CD4-positive, CD25-positive, alpha-beta regulatory T cell (primary cell): Measurements from ENCODE around the gene PCCA. TPM values are rescaled to one million over a fixed set of nuclear protein-coding genes. Genes with fewer than 3 reads are reported as not detected.
A peak's percentile ranks its signal among the peaks of the same experiment; 100 is the strongest.

Experiments
- ATAC-seq, 2 donors: fragments of 150-1000 bp; cut with Tn5 transposase; one replicate each; pipeline ENCODE4 v1.10.0; 2021; ENCODE audit warnings: low read depth in 2 of 2, moderate number of reproducible peaks in 2 of 2, moderate library complexity in 1 of 2
- DNase-seq, 3 donors: peaks; one replicate each; pipeline versions ENCODE4 v3.0.0 to v3.0.0-alpha.2; 2012 to 2022; ENCODE audit warnings: mixed read lengths in 1 of 3
- H3K27ac ChIP-seq: one replicate; pipeline ENCODE4 v1.7.0; 2013; ENCODE audit warnings: mild to moderate bottlenecking, low read length; ENCODE audit not compliant: insufficient read depth, poor library complexity, severe bottlenecking
- H3K27me3 ChIP-seq: one replicate; pipeline ENCODE4 v1.7.0; 2013; ENCODE audit warnings: low read length; ENCODE audit not compliant: control insufficient read depth, insufficient read depth
- H3K36me3 ChIP-seq: one replicate; pipeline ENCODE4 v1.7.0; 2013; ENCODE audit warnings: mild to moderate bottlenecking, low read length, moderate library complexity; ENCODE audit not compliant: control insufficient read depth, insufficient read depth
- H3K4me1 ChIP-seq: 2 replicates; pipeline ENCODE4 v1.7.0; 2013; ENCODE audit warnings: mild to moderate bottlenecking, low read length; ENCODE audit not compliant: insufficient read depth, control insufficient read depth, poor library complexity, severe bottlenecking
- H3K4me3 ChIP-seq: one replicate; pipeline ENCODE4 v1.7.0; 2013; ENCODE audit warnings: low read depth, mild to moderate bottlenecking, low read length, moderate library complexity
- H3K9me3 ChIP-seq, 2 experiments: 1 replicate in 1 of 2; 2 replicates in 1 of 2; pipeline ENCODE4 v1.7.0; 2013; ENCODE audit warnings: low read length in 2 of 2, mild to moderate bottlenecking in 1 of 2, moderate library complexity in 1 of 2; ENCODE audit not compliant: control insufficient read depth in 2 of 2
- H3K27ac Mint-ChIP-seq, 3 donors: one replicate each; pipeline ENCODE4 v1.8.0; 2020 to 2022; ENCODE audit warnings: mild to moderate bottlenecking in 3 of 3, mixed read lengths in 3 of 3, moderate library complexity in 2 of 3
- H3K27me3 Mint-ChIP-seq: one replicate; pipeline ENCODE4 v1.8.0; 2022; ENCODE audit warnings: mild to moderate bottlenecking, mixed read lengths
- H3K36me3 Mint-ChIP-seq: one replicate; pipeline ENCODE4 v1.8.0; 2020; ENCODE audit warnings: mixed read lengths
- H3K4me1 Mint-ChIP-seq, 4 donors: one replicate each; pipeline ENCODE4 v1.8.0; 2020 to 2022; ENCODE audit warnings: mixed read lengths in 4 of 4, mild to moderate bottlenecking in 1 of 4
- H3K4me3 Mint-ChIP-seq, 4 donors: one replicate each; pipeline ENCODE4 v1.8.0; 2020 to 2022; ENCODE audit warnings: mild to moderate bottlenecking in 4 of 4, mixed read lengths in 4 of 4, moderate library complexity in 3 of 4
- H3K9me3 Mint-ChIP-seq, 7 donors: one replicate each; pipeline ENCODE4 v1.8.0; 2020 to 2022; ENCODE audit warnings: mixed read lengths in 7 of 7, mild to moderate bottlenecking in 3 of 7, moderate library complexity in 2 of 7
- polyA plus RNA-seq, 4 donors: library from polyadenylated mRNA; unstranded; fragments of 300-500 nt; fragmentation: Illumina TruSeq; gene quantifications; one replicate each; pipeline ENCODE4 v1.2.3, GENCODE V29; 2021
- total RNA-seq: library from RNA; stranded (reverse); gene quantifications from one replicate; pipeline ENCODE4 v1.2.3, GENCODE V29; 2022

PCCA gene
- total and polyA plus RNA-seq, 5 donors from 2014 or later, result 8.0 to 14.8 (median 10.4) TPM

DNA sequence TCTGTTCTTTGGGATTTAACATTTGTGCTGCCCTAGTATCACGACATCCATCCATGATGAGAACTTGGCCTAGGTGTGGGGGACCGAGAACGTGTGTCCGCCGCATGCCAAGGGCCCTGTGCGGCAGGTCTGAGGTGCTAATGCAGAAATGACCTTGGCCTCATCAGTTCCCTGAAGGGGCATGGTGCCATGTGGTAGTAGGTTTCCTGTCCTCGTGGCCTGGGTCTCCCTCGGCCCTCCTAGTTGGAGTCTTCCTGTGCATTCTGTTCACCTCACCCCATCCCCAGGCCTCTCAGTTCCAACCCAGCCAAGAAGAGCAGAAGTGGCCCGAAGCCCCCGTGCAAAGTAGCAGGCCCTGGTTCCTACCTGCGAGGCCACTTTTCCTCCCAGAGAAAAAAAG is 439.9 kb downstream of the PCCA start:
- H3K36me3 ChIP-seq, result no peaks in the 10 kb centered on the region
- DNase-seq, result no peak

GRCh38 chr13:100529666-100530377 is 440.9 kb downstream of the PCCA start:
- ATAC-seq (no peak), DNase-seq (no peak)
- Mint-ChIP-seq H3K27me3 (no peaks in the 10 kb centered on the region), H3K27ac (no peak overlapping the region), H3K4me3 (no peak overlapping the region), H3K9me3 (peaks cover 0 to 3% (median 0%) of the 10 kb centered on the region in 7 donors), H3K4me1 (peaks cover 0 to 2% (median 0%) of the 10 kb centered on the region in 4 donors), H3K36me3 (peaks cover 21% of the 10 kb centered on the region)
- Histone ChIP-seq H3K4me3 (no peak overlapping the region), H3K27ac (no peak overlapping the region), H3K36me3 (no peaks in the 10 kb centered on the region), H3K9me3 (no peaks in the 10 kb centered on the region), H3K27me3 (no peaks in the 10 kb centered on the region), H3K4me1 (no peaks in the 10 kb centered on the region)

More for the DNA sequence above, 439.9 kb downstream of the PCCA start:
- Histone ChIP-seq H3K4me3 (no peak overlapping the region), H3K4me1 (no peaks in the 10 kb centered on the region), H3K9me3 (no peaks in the 10 kb centered on the region), H3K27me3 (no peaks in the 10 kb centered on the region), H3K27ac (no peak overlapping the region)
- Mint-ChIP-seq H3K9me3 (no peaks in the 10 kb centered on the region), H3K4me3 (no peak overlapping the region), H3K4me1 (no peaks in the 10 kb centered on the region), H3K36me3 (peaks cover 21% of the 10 kb centered on the region), H3K27ac (no peak overlapping the region), H3K27me3 (no peaks in the 10 kb centered on the region)
- no peak for ATAC-seq

DNA sequence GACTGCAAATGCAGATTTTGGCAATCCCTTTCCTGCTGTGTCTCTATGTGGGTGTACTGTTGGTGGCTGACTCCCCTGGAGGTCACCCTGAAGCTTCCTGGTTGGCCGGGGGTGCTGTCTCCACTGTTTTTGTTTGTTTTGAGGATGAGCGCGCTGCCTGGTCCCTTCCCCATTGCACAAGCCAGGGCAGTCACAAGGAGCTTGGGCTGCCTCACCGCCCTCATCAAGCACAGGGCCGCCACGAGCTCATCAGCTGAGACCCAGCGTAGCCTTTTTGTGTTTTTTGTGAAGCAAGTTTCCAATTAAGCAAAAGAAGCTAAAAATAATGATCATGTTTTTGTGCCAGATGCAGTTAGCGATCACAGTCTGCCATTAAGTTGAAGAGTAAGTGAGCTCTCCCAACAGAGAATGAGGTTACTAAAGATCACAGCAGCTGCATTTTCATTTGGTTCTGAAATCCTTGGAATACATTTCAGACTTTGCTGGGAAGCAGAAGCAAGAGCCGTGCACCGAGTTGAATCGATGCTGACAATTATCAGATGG is 441.8 kb downstream of the PCCA start:
- peaks cover 24% of the 10 kb centered on the region for H3K36me3 Mint-ChIP-seq
- H3K36me3 ChIP-seq, result no peaks in the 10 kb centered on the region
- no peak overlapping the region for H3K4me3 ChIP-seq
- H3K27ac Mint-ChIP-seq, result peak overlapping the region in 1 of 3 donors; percentile 43
- DNase-seq (no peak), ATAC-seq (no peak)
- no peaks in the 10 kb centered on the region for H3K27me3 ChIP-seq
- no peaks in the 10 kb centered on the region for H3K4me1 ChIP-seq
- no peaks in the 10 kb centered on the region for H3K9me3 ChIP-seq
- H3K9me3 Mint-ChIP-seq, result peaks cover 0 to 3% (median 0%) of the 10 kb centered on the region in 7 donors
- H3K27ac ChIP-seq, result no peak overlapping the region
- H3K4me3 Mint-ChIP-seq, result no peak overlapping the region
- no peaks in the 10 kb centered on the region for H3K27me3 Mint-ChIP-seq
- peaks cover 0 to 3% (median 0%) of the 10 kb centered on the region in 4 donors for H3K4me1 Mint-ChIP-seq

GRCh38 chr13:100532090-100532766 is 443.3 kb downstream of the PCCA start:
- DNase-seq (no peak), ATAC-seq (no peak)
- peaks cover 0 to 3% (median 0%) of the 10 kb centered on the region in 7 donors for H3K9me3 Mint-ChIP-seq
- H3K27me3 Mint-ChIP-seq, result no peaks in the 10 kb centered on the region
- no peak overlapping the region for H3K27ac Mint-ChIP-seq
- Histone ChIP-seq H3K27ac (no peak overlapping the region), H3K36me3 (no peaks in the 10 kb centered on the region), H3K4me3 (no peak overlapping the region), H3K9me3 (no peaks in the 10 kb centered on the region), H3K4me1 (no peaks in the 10 kb centered on the region), H3K27me3 (no peaks in the 10 kb centered on the region)
- no peak overlapping the region for H3K4me3 Mint-ChIP-seq
- peaks cover 0 to 7% (median 0%) of the 10 kb centered on the region in 4 donors for H3K4me1 Mint-ChIP-seq
- H3K36me3 Mint-ChIP-seq, result peaks cover 24% of the 10 kb centered on the region

- no peak overlapping the region for H3K4me3 Mint-ChIP-seq
- no peak overlapping the region for H3K27ac ChIP-seq
- no peak overlapping the region for H3K27ac Mint-ChIP-seq
- DNase-seq (no peak), ATAC-seq (no peak)
- peaks cover 24% of the 10 kb centered on the region for H3K36me3 Mint-ChIP-seq
- peaks cover 0 to 3% (median 0%) of the 10 kb centered on the region in 7 donors for H3K9me3 Mint-ChIP-seq
- no peaks in the 10 kb centered on the region for H3K36me3 ChIP-seq
- no peaks in the 10 kb centered on the region for H3K9me3 ChIP-seq
- H3K27me3 ChIP-seq, result no peaks in the 10 kb centered on the region
- peaks cover 0 to 14% (median 0%) of the 10 kb centered on the region in 4 donors for H3K4me1 Mint-ChIP-seq
- no peaks in the 10 kb centered on the region for H3K27me3 Mint-ChIP-seq
- no peak overlapping the region for H3K4me3 ChIP-seq
- peaks cover under 1% of the 10 kb centered on the region for H3K4me1 ChIP-seq
These were observed 444.0 kb downstream of the PCCA start for GRCh38 chr13:100532836-100533435.

DNA sequence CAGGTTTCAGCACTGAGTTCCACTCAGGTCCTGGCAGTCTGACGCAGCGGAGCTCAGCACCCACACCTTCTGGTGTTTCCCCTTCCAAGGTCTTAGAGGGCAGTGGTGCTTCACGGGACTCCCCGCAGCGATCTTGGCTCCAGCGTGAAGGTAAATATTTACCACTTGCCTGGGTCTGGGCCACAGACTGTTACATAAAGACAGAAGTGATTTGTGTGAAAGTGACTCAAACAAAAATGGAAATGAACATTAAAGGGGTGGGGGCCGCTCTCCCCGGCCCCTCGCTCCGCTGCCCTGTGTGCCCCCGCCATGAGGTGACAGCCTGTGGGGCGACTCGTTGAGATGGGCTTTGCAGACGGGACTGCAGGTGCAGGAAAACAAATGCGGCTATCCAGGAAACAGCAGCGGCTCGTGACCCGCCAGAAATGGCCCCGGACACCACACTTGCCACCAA is 444.7 kb downstream of the PCCA start:
- peaks cover 0 to 3% (median 0%) of the 10 kb centered on the region in 7 donors for H3K9me3 Mint-ChIP-seq
- DNase-seq (no peak), ATAC-seq (no peak)
- Histone ChIP-seq H3K9me3 (no peaks in the 10 kb centered on the region), H3K4me3 (no peak overlapping the region), H3K27me3 (no peaks in the 10 kb centered on the region), H3K36me3 (no peaks in the 10 kb centered on the region), H3K4me1 (peaks cover 7% of the 10 kb centered on the region), H3K27ac (no peak overlapping the region)
- H3K27me3 Mint-ChIP-seq, result no peaks in the 10 kb centered on the region
- H3K4me1 Mint-ChIP-seq, result peaks cover 0 to 20% (median 3%) of the 10 kb centered on the region in 4 donors
- H3K36me3 Mint-ChIP-seq, result peaks cover 21% of the 10 kb centered on the region
- H3K27ac Mint-ChIP-seq, result no peak overlapping the region
- H3K4me3 Mint-ChIP-seq, result no peak overlapping the region

- Mint-ChIP-seq H3K27me3 (no peaks in the 10 kb centered on the region), H3K27ac (peak overlapping the region in 1 of 3 donors; percentile 73), H3K4me3 (no peak overlapping the region), H3K4me1 (peaks cover 0 to 27% (median 10%) of the 10 kb centered on the region in 4 donors), H3K9me3 (peaks cover 0 to 3% (median 0%) of the 10 kb centered on the region in 7 donors), H3K36me3 (peaks cover 14% of the 10 kb centered on the region)
- no peak overlapping the region for H3K4me3 ChIP-seq
- H3K36me3 ChIP-seq, result no peaks in the 10 kb centered on the region
- no peaks in the 10 kb centered on the region for H3K9me3 ChIP-seq
- no peak overlapping the region for H3K27ac ChIP-seq
- H3K27me3 ChIP-seq, result no peaks in the 10 kb centered on the region
- ATAC-seq (no peak), DNase-seq (no peak)
- H3K4me1 ChIP-seq, result peaks cover 9% of the 10 kb centered on the region
These were observed 445.4 kb downstream of the PCCA start for GRCh38 chr13:100534147-100534843.
